SK-N-SH (cell line): Measurements from ENCODE around the gene KIF12. TPM values are rescaled to one million over a fixed set of nuclear protein-coding genes. Genes with fewer than 3 reads are reported as not detected.

ENCODE experiments used
- CTCF ChIA-PET: fragments of 300-600, 350-600 bp; formaldehyde crosslinking; extraction: SDS; loops from one replicate; lab custom pipeline; 2021; lab: Yijun Ruan, JAX
- POLR2A ChIA-PET: fragments of 350-600 bp; sonication (Branson Sonifier 250); formaldehyde crosslinking; extraction: SDS; loops from one replicate; lab custom pipeline; 2020; ENCODE audit warnings: antibody characterized with exemption, inconsistent platforms; lab: Yijun Ruan, JAX
- DNase-seq: peaks from one replicate; pipeline ENCODE4 v3.0.0; 2012
- H2AFZ ChIP-seq: fragments of 200-600 bp; sonication (generic); 2 replicates; pipeline ENCODE4 v1.8.1; 2016; ENCODE audit warnings: antibody characterized with exemption, mild to moderate bottlenecking, low read depth
- H3F3A ChIP-seq: fragments of 200-600 bp; sonication (generic); replicated peaks from 2 replicates; pipeline ENCODE3; 2016; ENCODE audit warnings: antibody characterized with exemption, mild to moderate bottlenecking; ENCODE audit not compliant: insufficient read depth
- H3K27ac ChIP-seq, 2 experiments: fragments of 200-500 bp in 1 of 2; fragments of 200-600 bp in 1 of 2; sonication (Bioruptor generic) in 1 of 2; sonication (generic), shearing (Covaris generic) in 1 of 2; 2 replicates each; pipeline versions ENCODE4 v1.5.1 to v1.6.1; 2014 to 2016; ENCODE audit warnings: low read depth in 2 of 2, inconsistent platforms in 1 of 2, low read length in 1 of 2, mild to moderate bottlenecking in 1 of 2, mixed read lengths in 1 of 2
- H3K27me3 ChIP-seq: fragments of 200-600 bp; sonication (generic), shearing (Covaris generic); 2 replicates; pipeline ENCODE4 v1.6.1; 2016; ENCODE audit warnings: mixed run types; ENCODE audit not compliant: insufficient read depth
- H3K36me3 ChIP-seq, 2 experiments: fragments of 200-500 bp in 1 of 2; fragments of 200-600 bp in 1 of 2; sonication (Bioruptor generic) in 1 of 2; sonication (generic) in 1 of 2; replicated peaks in 1 of 2; 2 replicates each; pipeline versions ENCODE3 to v1.5.1; 2014 to 2016; ENCODE audit warnings: low read length in 1 of 2, mild to moderate bottlenecking in 1 of 2; ENCODE audit not compliant: insufficient read depth in 2 of 2, control insufficient read depth in 1 of 2
- H3K4me1 ChIP-seq, 2 experiments: fragments of 200-500 bp in 1 of 2; fragments of 200-600 bp in 1 of 2; sonication (Bioruptor generic) in 1 of 2; sonication (generic), shearing (Covaris generic) in 1 of 2; 2 replicates each; pipeline versions ENCODE4 v1.5.1 to v1.6.1; 2014 to 2016; ENCODE audit warnings: low read depth in 1 of 2, low read length in 1 of 2, mixed run types in 1 of 2; ENCODE audit not compliant: insufficient read depth in 2 of 2, control insufficient read depth in 1 of 2
- H3K4me2 ChIP-seq: fragments of 200-600 bp; sonication (generic), shearing (Covaris generic); 2 replicates; pipeline ENCODE4 v1.6.1; 2017; ENCODE audit warnings: mixed run types
- H3K4me3 ChIP-seq, 2 experiments: fragments of 200-500 bp in 1 of 2; fragments of 200-600 bp in 1 of 2; sonication (Bioruptor generic) in 1 of 2; sonication (generic), shearing (Covaris generic) in 1 of 2; 2 replicates each; pipeline versions ENCODE4 v1.5.1 to v1.8.1; 2014 to 2016; ENCODE audit warnings: low read depth in 2 of 2, inconsistent platforms in 1 of 2, low read length in 1 of 2, mild to moderate bottlenecking in 1 of 2, mixed read lengths in 1 of 2, moderate library complexity in 1 of 2
- H3K79me2 ChIP-seq: fragments of 200-600 bp; sonication (generic); 2 replicates; pipeline ENCODE4 v1.8.1; 2017; ENCODE audit warnings: mild to moderate bottlenecking; ENCODE audit not compliant: insufficient read depth
- H3K9ac ChIP-seq: fragments of 200-600 bp; sonication (generic); 2 replicates; pipeline ENCODE4 v1.6.1; 2017; ENCODE audit warnings: mixed run types
- H3K9me2 ChIP-seq: fragments of 200-600 bp; sonication (generic); 2 replicates; pipeline ENCODE4 v1.6.1; 2017; ENCODE audit warnings: mixed run types
- H3K9me3 ChIP-seq: fragments of 200-600 bp; sonication (generic); 2 replicates; pipeline ENCODE4 v1.6.1; 2017; ENCODE audit warnings: mixed run types, mild to moderate bottlenecking, moderate library complexity
- H4K20me1 ChIP-seq: fragments of 200-600 bp; sonication (generic); 2 replicates; pipeline ENCODE4 v1.6.1; 2017; ENCODE audit warnings: mild to moderate bottlenecking, mixed run types; ENCODE audit not compliant: insufficient read depth
- ELF1 ChIP-seq: IDR thresholded peaks from 2 replicates; pipeline ENCODE4 v1.4.0; 2012
- FOSL2 ChIP-seq: IDR thresholded peaks from 2 replicates; pipeline ENCODE4 v1.4.0; 2012; ENCODE audit warnings: low read depth, mild to moderate bottlenecking, moderate library complexity, borderline replicate concordance
- FOXJ3 ChIP-seq: sonication (generic); formaldehyde crosslinking; IDR thresholded peaks from 2 replicates; pipeline ENCODE4 v1.5.1; 2020; ENCODE audit warnings: mild to moderate bottlenecking, missing genetic modification reagents
- FOXM1 ChIP-seq: IDR thresholded peaks from 2 replicates; pipeline ENCODE4 v1.4.0; 2012; ENCODE audit warnings: low read depth, mild to moderate bottlenecking
- GABPA ChIP-seq: IDR thresholded peaks from 2 replicates; pipeline ENCODE4 v1.4.0; 2012; ENCODE audit warnings: low read depth, mild to moderate bottlenecking
- GATA2 ChIP-seq: sonication (generic); formaldehyde crosslinking; IDR thresholded peaks from 2 replicates; pipeline ENCODE4 v1.5.0; 2020; ENCODE audit warnings: mild to moderate bottlenecking, missing genetic modification reagents
- IRF3 ChIP-seq: fragments of 150-350 bp; IDR thresholded peaks from 2 replicates; pipeline ENCODE4 v1.6.1; 2016; ENCODE audit warnings: mild to moderate bottlenecking, low read depth, low read length
- MEF2A ChIP-seq: IDR thresholded peaks from 2 replicates; pipeline ENCODE4 v1.4.0; 2012; ENCODE audit warnings: low read depth, borderline replicate concordance
- PBX3 ChIP-seq: IDR thresholded peaks from 2 replicates; pipeline ENCODE4; 2012
- POLR2AphosphoS5 ChIP-seq: IDR thresholded peaks from 2 replicates; pipeline ENCODE4 v1.6.1; 2012; ENCODE audit warnings: low read depth, low read length
- RCOR1 ChIP-seq: fragments of 150-350 bp; IDR thresholded peaks from 2 replicates; pipeline ENCODE4 v1.6.1; 2017; ENCODE audit warnings: antibody characterized with exemption, low read length
- REST ChIP-seq: IDR thresholded peaks from 2 replicates; pipeline ENCODE4 v1.6.1; 2012; ENCODE audit warnings: mild to moderate bottlenecking, low read depth, low read length, moderate library complexity
- RFX5 ChIP-seq: IDR thresholded peaks from 2 replicates; pipeline ENCODE4 v1.6.1; 2012; ENCODE audit warnings: mild to moderate bottlenecking, improper control_type of control experiment, low read length
- RXRA ChIP-seq: IDR thresholded peaks from 2 replicates; pipeline ENCODE4 v1.4.0; 2012; ENCODE audit warnings: low read depth, mild to moderate bottlenecking, borderline replicate concordance
- TCF12 ChIP-seq: IDR thresholded peaks from 2 replicates; pipeline ENCODE4 v1.4.0; 2012
- USF2 ChIP-seq: fragments of 150-350 bp; IDR thresholded peaks from 2 replicates; pipeline ENCODE4 v1.6.1; 2017; ENCODE audit warnings: antibody characterized with exemption, low read length, low read depth, borderline replicate concordance
- YY1 ChIP-seq: IDR thresholded peaks from 2 replicates; pipeline ENCODE4 v1.4.0; 2012; ENCODE audit warnings: low read depth, mild to moderate bottlenecking
- WGBS: methylation state at CpG from one replicate; pipeline ENCODE4 v1.1.6; 2017; ENCODE audit warnings: low lambda C conversion rate; 5-methylcytosine and 5-hydroxymethylcytosine counted together
- polyA plus RNA-seq, 3 experiments: library from polyadenylated mRNA; depleted of rRNA; stranded (reverse); fragments of >200 nt; gene quantifications; 2 replicates each; pipeline ENCODE4 v1.2.3, GENCODE V29; 2012

The KIF12 gene
- polyA plus RNA-seq, 1 of the 3 experiments (the other 2 are of a cell fraction), result 0.35 TPM

GRCh38 chr9:114076237-114077161, 22.6 kb downstream of the KIF12 start:
- H3F3A ChIP-seq, result no peaks in the 10 kb centered on the region
- WGBS, result 69% methylated on average over 8 of the region's 14 CpGs
- H3K9me2 ChIP-seq, result no peaks in the 10 kb centered on the region
- no peak overlapping the region for H3K27ac ChIP-seq
- POLR2A ChIA-PET, result no interaction called here
- H3K36me3 ChIP-seq, result no peaks in the 10 kb centered on the region
- H2AFZ ChIP-seq, result no peak overlapping the region
- peaks cover 7% of the 10 kb centered on the region; the same call in 1 of the 2 replicates for H3K27me3 ChIP-seq
- no peaks in the 10 kb centered on the region; a peak in 1 of 4 replicates for H3K4me1 ChIP-seq
- CTCF ChIA-PET, result interaction anchor here (0.7 to 4.2 kb wide), 6 partner anchors 32 to 215 kb away, joined by 3 to 34 read pairs (median 3); no protein-coding TSS in a partner anchor
- H3K9ac ChIP-seq, result no peak overlapping the region
- no peaks in the 10 kb centered on the region for H4K20me1 ChIP-seq
- TF ChIP-seq RFX5, result no peak
- no peak for TF ChIP-seq TCF12
- TF ChIP-seq ELF1, result no peak
- TF ChIP-seq RXRA, result no peak
- no peak for TF ChIP-seq RCOR1
- TF ChIP-seq GATA2, result no peak
- no peak for TF ChIP-seq MEF2A
- no peak for TF ChIP-seq YY1
- no peak for TF ChIP-seq IRF3
- TF ChIP-seq FOXM1, result no peak
- no peak for TF ChIP-seq REST
- no peak for TF ChIP-seq GABPA
- no peak for TF ChIP-seq FOXJ3 (CRISPR knock-in tag)
- TF ChIP-seq POLR2AphosphoS5, result no peak
- no peak for TF ChIP-seq PBX3
- no peak for TF ChIP-seq USF2
- no peak for TF ChIP-seq FOSL2
- H3K4me2 ChIP-seq, result no peak overlapping the region
- no peak for DNase-seq
- no peaks in the 10 kb centered on the region for H3K9me3 ChIP-seq
- H3K79me2 ChIP-seq, result no peaks in the 10 kb centered on the region
- H3K4me3 ChIP-seq, result no peak overlapping the region
